H1 (cell line): ENCODE measurements around the gene MAPK8IP2. TPM values are rescaled to one million over a fixed set of nuclear protein-coding genes. Genes with fewer than 3 reads are reported as not detected.

Experiments used
- CTCF ChIA-PET: fragments of 300-600 bp; sonication (Branson Sonifier 250); formaldehyde crosslinking; loops from one replicate; lab custom pipeline; 2021; ENCODE audit not compliant: partially characterized antibody; lab: Charles Lee
- POLR2A ChIA-PET: fragments of 300-600 bp; sonication (Branson Sonifier 250); formaldehyde crosslinking; loops from one replicate; lab custom pipeline; 2021; ENCODE audit warnings: inconsistent platforms; ENCODE audit not compliant: partially characterized antibody; lab: Charles Lee
- DNase-seq, 2 experiments: peaks; one replicate each; pipeline versions ENCODE4 v3.0.0 to v3.0.0-alpha.2; 2010 to 2022; ENCODE audit warnings: low spot score in 2 of 2, low read depth in 1 of 2, mixed read lengths in 1 of 2
- FAIRE-seq: peaks from 2 replicates; lab custom pipeline; 2011; peaks lifted over from hg19 to GRCh38; lab: Jason Lieb, UNC
- H2AFZ ChIP-seq: 2 replicates; pipeline ENCODE4 v1.8.1; 2012; ENCODE audit warnings: low read length, inconsistent platforms
- H2AK5ac ChIP-seq: 2 replicates; pipeline ENCODE4 v1.6.1; 2013; ENCODE audit warnings: low read depth, low read length
- H2BK120ac ChIP-seq: replicated peaks from 2 replicates; pipeline ENCODE3; 2013; ENCODE audit warnings: low read depth, low read length, inconsistent platforms
- H2BK12ac ChIP-seq: 2 replicates; pipeline ENCODE4 v1.6.1; 2013; ENCODE audit warnings: low read depth, low read length
- H2BK15ac ChIP-seq: 2 replicates; pipeline ENCODE4 v1.6.1; 2013; ENCODE audit warnings: low read length
- H2BK20ac ChIP-seq: 2 replicates; pipeline ENCODE4 v1.6.1; 2013; ENCODE audit warnings: low read length
- H2BK5ac ChIP-seq: 2 replicates; pipeline ENCODE4 v1.6.1; 2013; ENCODE audit warnings: low read depth, low read length
- H3K14ac ChIP-seq: 2 replicates; pipeline ENCODE4 v1.6.1; 2013; ENCODE audit warnings: inconsistent platforms; ENCODE audit not compliant: insufficient read length
- H3K18ac ChIP-seq: 2 replicates; pipeline ENCODE4 v1.6.1; 2013; ENCODE audit warnings: low read length; ENCODE audit errors: extremely low read depth
- H3K23ac ChIP-seq: 2 replicates; pipeline ENCODE4 v1.6.1; 2013; ENCODE audit warnings: inconsistent platforms; ENCODE audit not compliant: insufficient read length
- H3K23me2 ChIP-seq: 2 replicates; pipeline ENCODE4 v1.6.1; 2013; ENCODE audit warnings: low read depth, low read length
- H3K27ac ChIP-seq: 2 replicates; pipeline ENCODE4 v1.6.1; 2011; ENCODE audit warnings: low read depth, low read length, inconsistent platforms
- H3K27me3 ChIP-seq, 4 experiments: replicated peaks in 1 of 4; 1 replicate in 1 of 4; 2 replicates in 3 of 4; pipeline versions ENCODE4 v1.6.1 to v1.8.1; 2011 to 2013; ENCODE audit warnings: low read length in 3 of 4, mild to moderate bottlenecking in 3 of 4, inconsistent platforms in 2 of 4, mixed read lengths in 2 of 4, moderate library complexity in 1 of 4; ENCODE audit not compliant: control insufficient read depth in 3 of 4, insufficient read depth in 3 of 4; ENCODE audit errors: extremely low read depth in 1 of 4
- H3K36me3 ChIP-seq, 4 experiments: 2 replicates each; pipeline versions ENCODE4 v1.6.1 to v1.8.1; 2011 to 2013; ENCODE audit warnings: mild to moderate bottlenecking in 4 of 4, low read length in 3 of 4, moderate library complexity in 2 of 4, control low read depth in 1 of 4, inconsistent platforms in 1 of 4; ENCODE audit not compliant: insufficient read depth in 4 of 4, control insufficient read depth in 2 of 4
- H3K4ac ChIP-seq: replicated peaks from 2 replicates; pipeline ENCODE3; 2013; ENCODE audit warnings: low read length, low read depth, mixed read lengths, inconsistent platforms; ENCODE audit not compliant: insufficient read length
- H3K4me1 ChIP-seq, 4 experiments: replicated peaks in 1 of 4; 1 replicate in 1 of 4; 2 replicates in 3 of 4; pipeline versions ENCODE4 v1.6.1 to v1.8.1; 2011 to 2013; ENCODE audit warnings: low read length in 3 of 4, inconsistent platforms in 2 of 4, mixed read lengths in 1 of 4; ENCODE audit not compliant: insufficient read depth in 4 of 4, control insufficient read depth in 3 of 4
- H3K4me2 ChIP-seq, 2 experiments: 2 replicates each; pipeline versions ENCODE4 v1.6.1 to v1.8.1; 2011 to 2013; ENCODE audit warnings: low read depth in 2 of 2, low read length in 2 of 2, control low read depth in 1 of 2, inconsistent platforms in 1 of 2, mild to moderate bottlenecking in 1 of 2; ENCODE audit not compliant: insufficient read depth in 1 of 2
- H3K4me3 ChIP-seq, 4 experiments: fragments of 200-600, 300-600 bp in 1 of 4; sonication (generic), shearing (Covaris generic), sonication (Bioruptor Twin) in 1 of 4; 2 replicates each; pipeline versions ENCODE4 v1.5.1 to v1.8.1; 2011 to 2016; ENCODE audit warnings: low read length in 4 of 4, low read depth in 3 of 4, control low read depth in 2 of 4, inconsistent platforms in 2 of 4, mild to moderate bottlenecking in 2 of 4, mixed read lengths in 1 of 4, moderate library complexity in 1 of 4; ENCODE audit not compliant: insufficient read depth in 2 of 4; ENCODE audit errors: extremely low read depth in 1 of 4
- H3K56ac ChIP-seq: replicated peaks from 2 replicates; pipeline ENCODE3; 2013; ENCODE audit warnings: low read depth, mild to moderate bottlenecking, mixed read lengths, low read length, inconsistent platforms; ENCODE audit not compliant: insufficient read length
- H3K79me1 ChIP-seq: 2 replicates; pipeline ENCODE4 v1.6.1; 2013; ENCODE audit warnings: low read depth, low read length, control low read depth
- H3K79me2 ChIP-seq, 2 experiments: 2 replicates each; pipeline versions ENCODE4 v1.6.1 to v1.8.1; 2012 to 2013; ENCODE audit warnings: low read length in 2 of 2, mild to moderate bottlenecking in 2 of 2, inconsistent platforms in 1 of 2; ENCODE audit not compliant: insufficient read depth in 2 of 2, control insufficient read depth in 1 of 2
- H3K9ac ChIP-seq, 4 experiments: replicated peaks in 1 of 4; 1 replicate in 1 of 4; 2 replicates in 3 of 4; pipeline versions ENCODE4 v1.6.1 to v1.8.1; 2011 to 2013; ENCODE audit warnings: low read depth in 3 of 4, low read length in 3 of 4, control low read depth in 2 of 4, mild to moderate bottlenecking in 2 of 4, moderate library complexity in 2 of 4, inconsistent platforms in 1 of 4; ENCODE audit errors: extremely low read depth in 1 of 4
- H3K9me3 ChIP-seq, 2 experiments: 2 replicates each; pipeline versions ENCODE4 v1.6.1 to v1.8.1; 2012 to 2013; ENCODE audit warnings: mild to moderate bottlenecking in 2 of 2, moderate library complexity in 2 of 2, control low read depth in 1 of 2, inconsistent platforms in 1 of 2, low read depth in 1 of 2, low read length in 1 of 2, mixed read lengths in 1 of 2; ENCODE audit not compliant: insufficient read depth in 2 of 2
- H4K20me1 ChIP-seq, 2 experiments: replicated peaks in 1 of 2; 2 replicates each; pipeline versions ENCODE3 to v1.8.1; 2011 to 2013; ENCODE audit warnings: inconsistent platforms in 2 of 2, low read length in 2 of 2, mild to moderate bottlenecking in 1 of 2; ENCODE audit not compliant: insufficient read depth in 2 of 2, control insufficient read depth in 1 of 2
- H4K5ac ChIP-seq: 2 replicates; pipeline ENCODE4 v1.6.1; 2013; ENCODE audit warnings: low read length, low read depth, mixed read lengths, inconsistent platforms; ENCODE audit not compliant: insufficient read length
- H4K8ac ChIP-seq: 2 replicates; pipeline ENCODE4 v1.8.0; 2013; ENCODE audit warnings: mild to moderate bottlenecking, moderate library complexity, low read length, inconsistent platforms; ENCODE audit not compliant: insufficient read depth; ENCODE audit errors: extremely low read depth
- H4K91ac ChIP-seq: replicated peaks from 2 replicates; pipeline ENCODE3; 2013; ENCODE audit warnings: low read length, mixed read lengths, inconsistent platforms; ENCODE audit not compliant: insufficient read length
- CHD2 ChIP-seq: IDR thresholded peaks from 2 replicates; pipeline ENCODE4 v1.6.1; 2012; ENCODE audit warnings: low read length, improper control_type of control experiment
- HDAC6 ChIP-seq: IDR thresholded peaks from one replicate; pipeline ENCODE4 v1.7.1; 2012; ENCODE audit warnings: low read depth, mild to moderate bottlenecking, inconsistent platforms, low read length, moderate library complexity
- POLR2A ChIP-seq, 2 experiments: IDR thresholded peaks; 1 replicate in 1 of 2; 2 replicates in 1 of 2; pipeline ENCODE4 v1.6.1; 2011; ENCODE audit warnings: low read depth in 2 of 2, low read length in 2 of 2, mild to moderate bottlenecking in 2 of 2; ENCODE audit errors: control extremely low read depth in 1 of 2
- RFX5 ChIP-seq: IDR thresholded peaks from 2 replicates; pipeline ENCODE4 v1.6.1; 2011; ENCODE audit warnings: low read depth, low read length, improper control_type of control experiment, borderline replicate concordance
- SUZ12 ChIP-seq: fragments of 200-600 bp; sonication (generic); IDR thresholded peaks from 2 replicates; pipeline ENCODE4 v1.6.1; 2012; ENCODE audit warnings: mild to moderate bottlenecking, inconsistent platforms, low read length, moderate library complexity, mixed read lengths
- TAF1 ChIP-seq: IDR thresholded peaks from 2 replicates; pipeline ENCODE4 v1.6.1; 2011; ENCODE audit warnings: mild to moderate bottlenecking, low read depth, low read length
- TCF12 ChIP-seq: IDR thresholded peaks from 2 replicates; pipeline ENCODE4 v1.6.1; 2011; ENCODE audit warnings: low read depth, mild to moderate bottlenecking, low read length
- YY1 ChIP-seq: IDR thresholded peaks from 2 replicates; pipeline ENCODE4 v1.6.1; 2011; ENCODE audit warnings: low read depth, mild to moderate bottlenecking, low read length
- WGBS, 2 experiments: shearing (Covaris generic) in 1 of 2; methylation state at CpG; one replicate each; pipeline versions ENCODE4 v1.1.6 to v1.1.7; 2013 to 2015; ENCODE audit warnings: low lambda C conversion rate in 2 of 2, mixed read lengths in 2 of 2, inconsistent platforms in 1 of 2, low coverage in 1 of 2, missing lambda C conversion rate in 1 of 2; ENCODE audit not compliant: insufficient replicate concordance in 2 of 2, insufficient coverage in 1 of 2, insufficient read length in 1 of 2; ENCODE audit errors: extremely low coverage in 1 of 2, missing lambda C conversion rate in 1 of 2; 5-methylcytosine and 5-hydroxymethylcytosine counted together
- polyA plus RNA-seq, 7 experiments: library from polyadenylated mRNA; depleted of rRNA in 3 of 7; stranded (reverse) in 5 of 7; unstranded in 2 of 7; fragments of >200 nt in 5 of 7; fragments of 200-250 nt in 2 of 7; gene quantifications; 1 replicate in 5 of 7; 2 replicates in 1 of 7; 4 replicates in 1 of 7; pipeline versions ENCODE4 v1.2.1 to v1.2.3, GENCODE V29; 2011 to 2013; ENCODE audit warnings: missing spikeins in 2 of 7, mixed read lengths in 2 of 7
- total RNA-seq: library from RNA; stranded (reverse); fragmentation: NEBNext Ultra II Directional; extraction: Animal tissue kit (Norgen Biotek cat#: 25700); gene quantifications from 2 replicates; pipeline ENCODE4 v1.2.1, GENCODE V29; 2021
- TF ChIP-seq, protein P1 (sequence below): IDR thresholded peaks from 2 replicates; pipeline ENCODE4 v1.6.1; 2011; ENCODE audit warnings: low read length, improper control_type of control experiment
- TF ChIP-seq, protein P2 (sequence below), 3 experiments: IDR thresholded peaks; 1 replicate in 2 of 3; 2 replicates in 1 of 3; pipeline versions ENCODE4 v1.5.1 to v1.6.1; 2011; ENCODE audit warnings: low read length in 3 of 3, mild to moderate bottlenecking in 3 of 3, inconsistent platforms in 2 of 3, low read depth in 1 of 3, moderate library complexity in 1 of 3; ENCODE audit not compliant: insufficient read depth in 1 of 3; ENCODE audit errors: control extremely low read depth in 1 of 3

The MAPK8IP2 gene
- total and polyA plus RNA-seq, 2 of the 8 experiments (the other 6 are each of a cell fraction or from before 2014, with no cell fraction given) = 1.5 to 5.5 TPM

DNA sequence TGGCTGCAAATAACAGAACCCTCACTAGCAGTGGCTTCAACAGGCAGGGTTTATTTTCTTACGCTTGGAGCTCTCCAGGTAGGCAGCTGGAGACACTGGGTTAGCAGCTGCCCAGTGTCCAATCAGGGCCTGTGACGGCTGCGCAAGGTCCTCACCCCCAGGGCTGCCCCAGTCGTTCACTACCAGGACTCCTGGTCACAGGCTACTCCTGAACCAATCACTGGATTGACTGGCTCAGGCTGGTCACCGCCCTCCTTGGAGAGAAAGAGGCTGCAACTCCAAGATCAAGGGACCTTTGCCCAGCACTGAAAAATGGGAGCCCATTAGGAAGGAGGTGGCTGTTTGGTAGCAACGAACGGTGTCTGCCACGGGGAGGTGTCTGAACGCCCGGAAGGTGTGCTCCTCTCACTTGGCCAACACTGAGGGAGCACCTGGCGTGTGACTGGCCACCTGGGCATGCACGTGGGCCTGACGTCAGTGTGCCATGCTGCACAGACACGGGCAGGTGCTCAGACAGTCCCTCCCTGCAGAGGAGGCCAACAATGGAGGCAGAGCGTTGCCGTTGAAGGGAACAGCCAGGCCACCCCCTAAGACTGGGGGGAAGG is 22.2 kb downstream of the MAPK8IP2 start:
- peak overlapping the region; percentile 33; the same call in 1 of the 2 replicates for H2AK5ac ChIP-seq
- WGBS, 2 experiments = 85% methylated on average over 16 of the region's 16 CpGs; no CpG with 5 or more reads in 1 of the 2 experiments
- H3K27ac ChIP-seq = no peak overlapping the region
- H3K36me3 ChIP-seq = no peaks in the 10 kb centered on the region
- H3K23ac ChIP-seq = no peak overlapping the region
- H3K23me2 ChIP-seq = peaks cover 7% of the 10 kb centered on the region
- FAIRE-seq (no peak), DNase-seq (no peak)
- no peak overlapping the region for H3K4me3 ChIP-seq
- H2BK15ac ChIP-seq = peak overlapping the region; percentile 40; the same call in 1 of the 2 replicates
- H3K4me2 ChIP-seq = no peak overlapping the region; a peak in 1 of 4 replicates
- no peaks in the 10 kb centered on the region for H3K9me3 ChIP-seq
- H3K27me3 ChIP-seq = peaks cover 0 to 4% (median 2%) of the 10 kb centered on the region in 4 experiments; a peak in 4 of 7 replicates
- H3K4ac ChIP-seq = no peak overlapping the region
- H4K5ac ChIP-seq = no peak overlapping the region
- H3K79me2 ChIP-seq = no peaks in the 10 kb centered on the region
- H4K20me1 ChIP-seq = peaks cover 0 to 7% of the 10 kb centered on the region in 2 experiments
- ChIA-PET CTCF (interaction anchor here (0.7 to 15.7 kb wide), 8 partner anchors 14 to 125 kb away, joined by 3 to 281 read pairs (median 28); partner anchors contain the start of genes CPT1B and SCO2), POLR2A (no interaction called here)
- peaks cover 0 to 13% (median 9%) of the 10 kb centered on the region in 4 experiments; a peak in 6 of 7 replicates for H3K4me1 ChIP-seq
- H2BK120ac ChIP-seq = no peak overlapping the region
- H4K91ac ChIP-seq = peak overlapping the region; percentile 73
- H3K14ac ChIP-seq = no peak overlapping the region
- peak overlapping the region; percentile 12; the same call in 1 of the 2 replicates for H2BK12ac ChIP-seq
- no peaks in the 10 kb centered on the region for H3K79me1 ChIP-seq
- H3K56ac ChIP-seq = no peak overlapping the region
- no peak overlapping the region for H4K8ac ChIP-seq
- no peak overlapping the region for H3K18ac ChIP-seq
- H2BK5ac ChIP-seq = no peak overlapping the region; the same call in 1 of the 2 replicates
- H2BK20ac ChIP-seq = no peak overlapping the region
- H2AFZ ChIP-seq = no peak overlapping the region
- H3K9ac ChIP-seq = no peak overlapping the region
- TF ChIP-seq, protein P1, sequence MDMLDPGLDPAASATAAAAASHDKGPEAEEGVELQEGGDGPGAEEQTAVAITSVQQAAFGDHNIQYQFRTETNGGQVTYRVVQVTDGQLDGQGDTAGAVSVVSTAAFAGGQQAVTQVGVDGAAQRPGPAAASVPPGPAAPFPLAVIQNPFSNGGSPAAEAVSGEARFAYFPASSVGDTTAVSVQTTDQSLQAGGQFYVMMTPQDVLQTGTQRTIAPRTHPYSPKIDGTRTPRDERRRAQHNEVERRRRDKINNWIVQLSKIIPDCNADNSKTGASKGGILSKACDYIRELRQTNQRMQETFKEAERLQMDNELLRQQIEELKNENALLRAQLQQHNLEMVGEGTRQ = no peak
- TF ChIP-seq TCF12 = no peak
- TF ChIP-seq HDAC6 = no peak
- TF ChIP-seq CHD2 = no peak
- TF ChIP-seq SUZ12 = no peak
- TF ChIP-seq RFX5 = no peak
- TF ChIP-seq TAF1 = no peak
- TF ChIP-seq YY1 = no peak
- TF ChIP-seq, protein P2, sequence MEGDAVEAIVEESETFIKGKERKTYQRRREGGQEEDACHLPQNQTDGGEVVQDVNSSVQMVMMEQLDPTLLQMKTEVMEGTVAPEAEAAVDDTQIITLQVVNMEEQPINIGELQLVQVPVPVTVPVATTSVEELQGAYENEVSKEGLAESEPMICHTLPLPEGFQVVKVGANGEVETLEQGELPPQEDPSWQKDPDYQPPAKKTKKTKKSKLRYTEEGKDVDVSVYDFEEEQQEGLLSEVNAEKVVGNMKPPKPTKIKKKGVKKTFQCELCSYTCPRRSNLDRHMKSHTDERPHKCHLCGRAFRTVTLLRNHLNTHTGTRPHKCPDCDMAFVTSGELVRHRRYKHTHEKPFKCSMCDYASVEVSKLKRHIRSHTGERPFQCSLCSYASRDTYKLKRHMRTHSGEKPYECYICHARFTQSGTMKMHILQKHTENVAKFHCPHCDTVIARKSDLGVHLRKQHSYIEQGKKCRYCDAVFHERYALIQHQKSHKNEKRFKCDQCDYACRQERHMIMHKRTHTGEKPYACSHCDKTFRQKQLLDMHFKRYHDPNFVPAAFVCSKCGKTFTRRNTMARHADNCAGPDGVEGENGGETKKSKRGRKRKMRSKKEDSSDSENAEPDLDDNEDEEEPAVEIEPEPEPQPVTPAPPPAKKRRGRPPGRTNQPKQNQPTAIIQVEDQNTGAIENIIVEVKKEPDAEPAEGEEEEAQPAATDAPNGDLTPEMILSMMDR (IDR thresholded peaks at IDR 0.05; ENCODE audit: control extremely low read depth in 1 of 3, insufficient read depth in 1 of 3, low read depth in 1 of 3, low read length in 3 of 3) = no peak
- no peak for TF ChIP-seq POLR2A (IDR thresholded peaks at IDR 0.05; ENCODE audit: control extremely low read depth in 1 of 2, low read depth in 2 of 2, low read length in 2 of 2)
